HG02981 (cell line): ENCODE measurements around the gene GPAT3.
A peak's percentile ranks its signal among the peaks of the same experiment; 100 is the strongest.

Experiments used
- ATAC-seq: cut with Tn5 transposase; IDR thresholded peaks from one replicate; pipeline ENCODE4 v1.9.1; 2021; ENCODE audit warnings: mild to moderate bottlenecking, moderate library complexity; ENCODE audit not compliant: unreplicated experiment

The GPAT3 gene

DNA sequence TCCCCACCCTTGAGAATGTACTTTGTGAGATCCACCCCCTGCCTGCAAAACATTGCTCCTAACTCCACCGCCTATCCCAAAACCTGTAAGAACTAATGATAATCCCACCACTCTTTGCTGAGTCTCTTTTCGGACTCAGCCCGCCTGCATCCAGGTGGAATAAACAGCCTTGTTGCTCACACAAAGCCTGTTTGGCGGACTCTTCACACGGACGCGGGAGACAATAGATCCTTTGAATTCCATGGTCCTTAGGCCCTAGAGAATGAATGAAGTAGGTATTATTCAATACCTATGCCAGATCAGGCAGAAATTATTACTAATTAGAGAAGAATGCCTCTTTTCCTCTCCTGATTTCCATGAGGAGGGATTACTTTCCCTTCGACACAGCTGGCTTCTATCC lies 101.0 kb downstream of the GPAT3 start:
- ATAC-seq, result no peak

- peak; percentile 55 for ATAC-seq
Observed at GRCh38 chr4:83639849-83640493, 104.1 kb downstream of the GPAT3 start.

GRCh38 chr4:83643036-83643435 lies 107.1 kb downstream of the GPAT3 start:
- ATAC-seq, result no peak

GRCh38 chr4:83644677-83645659 lies 109.1 kb downstream of the GPAT3 start:
- peak; percentile 78 for ATAC-seq

DNA sequence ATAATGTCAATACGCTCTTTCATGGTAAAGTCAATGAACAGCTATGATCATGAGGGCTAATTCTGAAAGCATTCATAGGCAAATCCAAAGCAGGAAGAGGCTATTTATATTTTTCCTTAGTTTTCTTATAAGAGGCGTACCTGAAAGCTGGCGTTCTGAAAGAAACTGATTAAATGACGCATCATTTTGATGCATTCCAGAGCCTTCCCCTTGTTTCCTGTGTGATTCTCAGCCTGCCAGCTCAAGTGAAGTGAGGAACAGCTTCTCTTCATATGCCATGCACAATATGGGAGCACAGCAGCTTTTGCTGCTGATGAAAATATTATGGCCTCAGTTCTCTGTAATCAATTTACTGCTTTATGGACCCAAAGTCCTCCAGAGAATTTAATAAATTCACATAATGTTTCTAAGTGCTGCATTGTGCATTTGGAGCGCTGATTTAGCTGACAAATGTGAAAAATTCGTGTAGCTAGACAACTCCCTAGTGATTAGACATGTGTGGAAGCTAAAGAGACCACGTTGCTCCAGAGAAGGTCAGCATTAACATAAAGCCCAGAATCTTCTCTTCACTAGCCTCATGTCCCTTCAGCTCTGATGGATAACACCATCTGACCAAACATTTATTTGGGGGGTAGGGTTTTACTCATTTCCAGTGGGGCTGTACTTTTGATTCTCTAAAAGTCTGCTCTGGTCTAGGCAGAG lies 110.8 kb downstream of the GPAT3 start:
- no peak for ATAC-seq

DNA sequence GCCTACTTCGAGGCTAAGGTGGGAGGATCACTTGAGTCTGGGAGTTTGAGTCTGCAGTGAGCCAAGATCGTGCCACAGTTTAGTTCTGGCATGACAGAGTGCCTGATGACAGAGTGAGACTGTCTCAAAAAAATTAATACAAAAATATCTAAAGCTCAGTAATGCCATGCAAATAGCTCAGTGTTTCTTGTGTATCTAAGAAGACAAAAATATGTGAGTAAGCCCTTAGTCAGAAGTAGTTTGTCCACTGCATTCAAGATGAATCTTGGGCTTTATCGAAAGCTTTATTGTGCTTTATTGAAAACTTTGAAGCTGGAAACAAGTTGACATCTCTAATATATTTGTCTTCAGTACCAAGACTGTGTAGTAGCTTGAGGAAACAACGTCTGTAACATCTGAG lies 115.9 kb downstream of the GPAT3 start:
- ATAC-seq, result no peak
